Fibroblast of skin of back (primary cell): ENCODE data around the gene CSNK1G1.

Experiments
- DNase-seq: peaks from one replicate; pipeline ENCODE4 v3.0.0-alpha.2; 2013

CSNK1G1 gene

GRCh38 chr15:64152507-64153387, 203.2 kb downstream of the CSNK1G1 start:
- no peak for DNase-seq

GRCh38 chr15:64151727-64152506, 204.1 kb downstream of the CSNK1G1 start, which contains the start of gene SNX22:
Gene SNX22 (plus strand): TSS chr15:64151731. CDS start chr15:64151776, 45 bp downstream.
- no peak for DNase-seq

GRCh38 chr15:64149893-64150578, 205.9 kb downstream of the CSNK1G1 start:
- no peak for DNase-seq

GRCh38 chr15:64149424-64149823, 206.5 kb downstream of the CSNK1G1 start:
- DNase-seq = no peak

- no peak for DNase-seq
These were observed 207.4 kb downstream of the CSNK1G1 start for GRCh38 chr15:64148581-64148980.

- no peak for DNase-seq
These were observed 207.8 kb downstream of the CSNK1G1 start for GRCh38 chr15:64148168-64148567.

- no peak for DNase-seq
These were observed 208.9 kb downstream of the CSNK1G1 start for GRCh38 chr15:64146885-64147681.

- DNase-seq = no peak
These were observed 209.5 kb downstream of the CSNK1G1 start for GRCh38 chr15:64146520-64146884.

GRCh38 chr15:64146041-64146440, 209.9 kb downstream of the CSNK1G1 start:
- DNase-seq = no peak

GRCh38 chr15:64144565-64145281, 211.2 kb downstream of the CSNK1G1 start:
- DNase-seq = no peak

GRCh38 chr15:64144192-64144564, 211.8 kb downstream of the CSNK1G1 start:
- DNase-seq = no peak

- DNase-seq = no peak
These were observed 212.7 kb downstream of the CSNK1G1 start for GRCh38 chr15:64143276-64143675.

- no peak for DNase-seq
These were observed 214.0 kb downstream of the CSNK1G1 start for GRCh38 chr15:64141798-64142512.

GRCh38 chr15:64138331-64138941, 217.5 kb downstream of the CSNK1G1 start:
- no peak for DNase-seq

GRCh38 chr15:64137226-64137833, 218.6 kb downstream of the CSNK1G1 start:
- DNase-seq = no peak

GRCh38 chr15:64136347-64136746, 219.6 kb downstream of the CSNK1G1 start:
- DNase-seq = no peak

- no peak for DNase-seq
These were observed 221.6 kb downstream of the CSNK1G1 start for GRCh38 chr15:64134345-64134829.

GRCh38 chr15:64133623-64134344, 222.2 kb downstream of the CSNK1G1 start:
- DNase-seq = no peak

- DNase-seq = no peak
These were observed 223.8 kb downstream of the CSNK1G1 start for GRCh38 chr15:64132217-64132616.
